BJ (cell line): ENCODE measurements around the gene MKNK2. TPM values are rescaled to one million over a fixed set of nuclear protein-coding genes. Genes with fewer than 3 reads are reported as not detected.

Source experiments
- CTCF ChIA-PET: fragments of 350-600 bp; formaldehyde crosslinking; extraction: SDS; loops from one replicate; lab custom pipeline; 2021; ENCODE audit warnings: antibody characterized with exemption, inconsistent platforms; lab: Yijun Ruan, JAX
- POLR2A ChIA-PET: fragments of 300-600 bp; sonication (Branson Sonifier 250); formaldehyde crosslinking; extraction: SDS; loops from one replicate; lab custom pipeline; 2021; ENCODE audit warnings: antibody characterized with exemption; lab: Charles Lee
- DNase-seq: peaks from one replicate; pipeline ENCODE4 v3.0.0-alpha.2; 2011; ENCODE audit warnings: low read depth
- H3K27me3 ChIP-seq: 2 replicates; pipeline ENCODE4 v1.6.0; 2011; ENCODE audit warnings: low read length; ENCODE audit not compliant: control insufficient read depth, insufficient read depth
- H3K36me3 ChIP-seq: 2 replicates; pipeline ENCODE4 v1.5.1; 2011; ENCODE audit warnings: low read length; ENCODE audit not compliant: control insufficient read depth, insufficient read depth
- H3K4me3 ChIP-seq: 2 replicates; pipeline ENCODE4 v1.5.1; 2011; ENCODE audit warnings: low read depth, mild to moderate bottlenecking, control low read depth, low read length
- CTCF ChIP-seq: IDR thresholded peaks from 2 replicates; pipeline ENCODE4 v1.5.1; 2011; ENCODE audit warnings: low read depth, mild to moderate bottlenecking, control low read depth, inconsistent platforms, low read length, moderate library complexity; ENCODE audit not compliant: insufficient read depth
- polyA plus RNA-seq: library from polyadenylated mRNA; depleted of rRNA; stranded (reverse); fragments of >200 nt; gene quantifications from 2 replicates; pipeline ENCODE4 v1.2.3, GENCODE V29; 2011

Gene MKNK2
- polyA plus RNA-seq, 1 experiment, result 108 TPM

GRCh38 chr19:2012941-2013682 lies 37.9 kb downstream of the MKNK2 start:
- Histone ChIP-seq H3K4me3 (no peak overlapping the region), H3K36me3 (peaks cover 2% of the 10 kb centered on the region; the same call in 1 of the 2 replicates), H3K27me3 (no peaks in the 10 kb centered on the region)
- ChIA-PET POLR2A (no interaction called here), CTCF (no interaction called here)
- DNase-seq, result no peak
- no peak for TF ChIP-seq CTCF

- H3K27me3 ChIP-seq, result no peaks in the 10 kb centered on the region
- H3K4me3 ChIP-seq, result no peak overlapping the region
- CTCF ChIA-PET, result no interaction called here
- no peak for DNase-seq
- TF ChIP-seq CTCF, result no peak
- POLR2A ChIA-PET, result no interaction called here
- H3K36me3 ChIP-seq, result peaks cover 2% of the 10 kb centered on the region; the same call in 1 of the 2 replicates
These were observed 39.9 kb downstream of the MKNK2 start for GRCh38 chr19:2011169-2011568.

GRCh38 chr19:2010135-2010668 lies 40.8 kb downstream of the MKNK2 start:
- POLR2A ChIA-PET, result no interaction called here
- no peak for DNase-seq
- Histone ChIP-seq H3K4me3 (no peak overlapping the region), H3K27me3 (no peaks in the 10 kb centered on the region), H3K36me3 (peaks cover 2% of the 10 kb centered on the region; the same call in 1 of the 2 replicates)
- CTCF ChIA-PET, result interaction anchor here (0.7 kb wide), 1 partner anchor 20 kb away, joined by 3 read pairs; no protein-coding TSS in a partner anchor
- TF ChIP-seq CTCF, result no peak

GRCh38 chr19:2003874-2004273 lies 47.2 kb downstream of the MKNK2 start:
- DNase-seq, result no peak
- ChIA-PET POLR2A (no interaction called here), CTCF (interaction anchor here (1.0 kb wide), 1 partner anchor 91 kb away, joined by 3 read pairs; no protein-coding TSS in a partner anchor)
- Histone ChIP-seq H3K4me3 (no peak overlapping the region), H3K36me3 (peaks cover 8% of the 10 kb centered on the region), H3K27me3 (no peaks in the 10 kb centered on the region)
- no peak for TF ChIP-seq CTCF

GRCh38 chr19:1999856-2000515 lies 51.1 kb downstream of the MKNK2 start:
- DNase-seq, result no peak
- CTCF ChIA-PET, result no interaction called here

More at GRCh38 chr19:1999856-2000515, 51.1 kb downstream of the MKNK2 start:
- POLR2A ChIA-PET, result no interaction called here
- H3K36me3 ChIP-seq, result peaks cover 18% of the 10 kb centered on the region
- no peaks in the 10 kb centered on the region for H3K27me3 ChIP-seq
- TF ChIP-seq CTCF, result no peak
- H3K4me3 ChIP-seq, result no peak overlapping the region
